H54 (cell line): ENCODE measurements around the gene FCHSD2.

Experiments
- DNase-seq: peaks from one replicate; pipeline ENCODE4 v3.0.0; 2011; ENCODE audit warnings: low spot score, mixed read lengths; ENCODE audit not compliant: insufficient read length
- FAIRE-seq: peaks from 3 replicates; lab custom pipeline; 2011; peaks lifted over from hg19 to GRCh38; lab: Jason Lieb, UNC
- POLR2A ChIP-seq: IDR thresholded peaks from 2 replicates; pipeline ENCODE4 v1.6.1; 2011; ENCODE audit warnings: low read depth, mild to moderate bottlenecking, low read length

FCHSD2 gene

GRCh38 chr11:73163638-73164174, 21.6 kb upstream of the FCHSD2 start:
- TF ChIP-seq POLR2A: no peak
- DNase-seq: no peak
- FAIRE-seq: no peak

GRCh38 chr11:73162196-73162740, 20.1 kb upstream of the FCHSD2 start:
- TF ChIP-seq POLR2A: no peak
- DNase-seq (no peak), FAIRE-seq (no peak)

- FAIRE-seq (no peak), DNase-seq (no peak)
- TF ChIP-seq POLR2A: no peak
Observed at GRCh38 chr11:73160005-73160760, 18.1 kb upstream of the FCHSD2 start.

GRCh38 chr11:73159297-73159696, 17.2 kb upstream of the FCHSD2 start:
- FAIRE-seq (no peak), DNase-seq (no peak)
- no peak for TF ChIP-seq POLR2A

- no peak for DNase-seq
- no peak for FAIRE-seq
- no peak for TF ChIP-seq POLR2A
Observed at GRCh38 chr11:73158356-73159051, 16.4 kb upstream of the FCHSD2 start.

GRCh38 chr11:73157101-73158010, 15.2 kb upstream of the FCHSD2 start:
- TF ChIP-seq POLR2A: no peak
- DNase-seq (no peak), FAIRE-seq (no peak)

GRCh38 chr11:73156686-73157085, 14.6 kb upstream of the FCHSD2 start:
- FAIRE-seq (no peak), DNase-seq (no peak)
- no peak for TF ChIP-seq POLR2A

GRCh38 chr11:73156114-73156513, 14.0 kb upstream of the FCHSD2 start:
- TF ChIP-seq POLR2A: no peak
- FAIRE-seq: no peak
- no peak for DNase-seq

- no peak for DNase-seq
- no peak for FAIRE-seq
- TF ChIP-seq POLR2A: no peak
Observed at GRCh38 chr11:73155102-73155501, 13.0 kb upstream of the FCHSD2 start.

GRCh38 chr11:73154178-73154577, 12.1 kb upstream of the FCHSD2 start:
- no peak for TF ChIP-seq POLR2A
- FAIRE-seq (no peak), DNase-seq (no peak)

- TF ChIP-seq POLR2A: no peak
- FAIRE-seq (no peak), DNase-seq (no peak)
Observed at GRCh38 chr11:73152861-73153483, 10.9 kb upstream of the FCHSD2 start.

- DNase-seq (no peak), FAIRE-seq (no peak)
- no peak for TF ChIP-seq POLR2A
Observed at GRCh38 chr11:73152086-73152853, 10.2 kb upstream of the FCHSD2 start.

- TF ChIP-seq POLR2A: no peak
- DNase-seq: no peak
- FAIRE-seq: no peak
Observed at GRCh38 chr11:73151416-73151815, 9.3 kb upstream of the FCHSD2 start.
